ENCODE measurements around the gene PRKCE. TPM values are rescaled to one million over a fixed set of nuclear protein-coding genes. Genes with fewer than 3 reads are reported as not detected.

PRKCE gene
- polyA plus RNA-seq, 1 of the 3 experiments (the other 2 are of a cell fraction), result 16.3 TPM

GRCh38 chr2:45707006-45707405 lies 55.5 kb downstream of the PRKCE start:
- no peak overlapping the region for H3K4me3 ChIP-seq (ENCODE audit: low read depth in 2 of 2, low read length in 1 of 2)
- no peak overlapping the region for H3K9ac ChIP-seq
- no peak overlapping the region for H3K4me2 ChIP-seq
- CTCF ChIA-PET, result interaction anchor here (0.7 to 1.7 kb wide), 3 partner anchors 16 to 34 kb away, joined by 3 to 5 read pairs (median 3); no protein-coding TSS in a partner anchor
- WGBS (ENCODE audit: low lambda C conversion rate), result 98% methylated on average over 3 of the region's 3 CpGs
- H3K9me2 ChIP-seq, result no peaks in the 10 kb centered on the region
- H3K27me3 ChIP-seq (ENCODE audit: insufficient read depth), result no peaks in the 10 kb centered on the region
- POLR2A ChIA-PET, result no interaction called here
- no peak for DNase-seq
- H3K27ac ChIP-seq (ENCODE audit: low read depth in 2 of 2, low read length in 1 of 2), result no peak overlapping the region
- no peak overlapping the region for H2AFZ ChIP-seq (ENCODE audit: low read depth)
- no peaks in the 10 kb centered on the region for H3F3A ChIP-seq (replicated peaks; ENCODE audit: insufficient read depth)
- peaks cover 4 to 13% of the 10 kb centered on the region in 2 experiments; a peak in 2 of 4 replicates for H3K4me1 ChIP-seq (ENCODE audit: control insufficient read depth in 1 of 2, insufficient read depth in 2 of 2, low read depth in 1 of 2, low read length in 1 of 2)
- no peaks in the 10 kb centered on the region for H4K20me1 ChIP-seq (ENCODE audit: insufficient read depth)
- TF ChIP-seq RFX5 (IDR thresholded peaks at IDR 0.05; ENCODE audit: low read length) (no peak), CTCF (IDR thresholded peaks at IDR 0.05) (no peak), NFIC (IDR thresholded peaks at IDR 0.05; ENCODE audit: borderline replicate concordance) (no peak), RCOR1 (IDR thresholded peaks at IDR 0.05; ENCODE audit: low read length) (no peak)
- H3K36me3 ChIP-seq (replicated peaks in 1 of 2; ENCODE audit: control insufficient read depth in 1 of 2, insufficient read depth in 2 of 2, low read length in 1 of 2), result no peaks in the 10 kb centered on the region
- H3K9me3 ChIP-seq, result no peaks in the 10 kb centered on the region
- H3K79me2 ChIP-seq (ENCODE audit: insufficient read depth), result no peaks in the 10 kb centered on the region

GRCh38 chr2:45707661-45708060 lies 56.2 kb downstream of the PRKCE start:
- no peak for TF ChIP-seq YY1 (IDR thresholded peaks at IDR 0.05; ENCODE audit: low read depth)
- no peak for TF ChIP-seq SIN3A (IDR thresholded peaks at IDR 0.05; ENCODE audit: borderline replicate concordance, low read depth, low read length)
- TF ChIP-seq TCF12 (IDR thresholded peaks at IDR 0.05), result no peak
- TF ChIP-seq FOXJ3 (CRISPR knock-in tag; IDR thresholded peaks at IDR 0.05), result no peak
- no peak for TF ChIP-seq RXRA (IDR thresholded peaks at IDR 0.05; ENCODE audit: borderline replicate concordance, low read depth)
- no peak for TF ChIP-seq USF2 (IDR thresholded peaks at IDR 0.05; ENCODE audit: borderline replicate concordance, low read depth, low read length)
- no peak for TF ChIP-seq USF1 (IDR thresholded peaks at IDR 0.05; ENCODE audit: borderline replicate concordance, low read depth)
- TF ChIP-seq EZH2phosphoT487 (IDR thresholded peaks at IDR 0.05; ENCODE audit: borderline replicate concordance, low read depth), result no peak
- no peak for TF ChIP-seq MAX (IDR thresholded peaks at IDR 0.05; ENCODE audit: low read depth)
- no peak for TF ChIP-seq TEAD4 (IDR thresholded peaks at IDR 0.05; ENCODE audit: borderline replicate concordance, insufficient read depth)
- TF ChIP-seq MEF2A (IDR thresholded peaks at IDR 0.05; ENCODE audit: borderline replicate concordance, low read depth), result no peak
- TF ChIP-seq CTCF (IDR thresholded peaks at IDR 0.05), result no peak
- ChIA-PET POLR2A (no interaction called here), CTCF (interaction anchor here (0.7 to 1.7 kb wide), 5 partner anchors 16 to 71 kb away, joined by 3 to 5 read pairs (median 3); no protein-coding TSS in a partner anchor)
- DNase-seq, result no peak
- Histone ChIP-seq H3K27me3 (ENCODE audit: insufficient read depth) (no peaks in the 10 kb centered on the region), H2AFZ (ENCODE audit: low read depth) (no peak overlapping the region), H3K36me3 (replicated peaks in 1 of 2; ENCODE audit: control insufficient read depth in 1 of 2, insufficient read depth in 2 of 2, low read length in 1 of 2) (no peaks in the 10 kb centered on the region), H3K9me3 (no peaks in the 10 kb centered on the region), H3K79me2 (ENCODE audit: insufficient read depth) (no peaks in the 10 kb centered on the region), H3K27ac (ENCODE audit: low read depth in 2 of 2, low read length in 1 of 2) (no peak overlapping the region), H3F3A (replicated peaks; ENCODE audit: insufficient read depth) (no peaks in the 10 kb centered on the region), H3K9ac (no peak overlapping the region), H3K4me1 (ENCODE audit: control insufficient read depth in 1 of 2, insufficient read depth in 2 of 2, low read depth in 1 of 2, low read length in 1 of 2) (peaks cover 4 to 14% of the 10 kb centered on the region in 2 experiments; a peak in 2 of 4 replicates), H3K4me2 (no peak overlapping the region), H3K9me2 (no peaks in the 10 kb centered on the region), H4K20me1 (ENCODE audit: insufficient read depth) (0 out of 2 replicates have a peak, but pooled peaks cover 4% of the 10 kb centered on the region), H3K4me3 (ENCODE audit: low read depth in 2 of 2, low read length in 1 of 2) (no peak overlapping the region)
- WGBS (ENCODE audit: low lambda C conversion rate), result 84% methylated on average over 6 of the region's 6 CpGs

Measured in SK-N-SH (cell line).